Muscle of arm (tissue), 12 donors: ENCODE data around the gene TBX18. TPM values are rescaled to one million over a fixed set of nuclear protein-coding genes. Genes with fewer than 3 reads are reported as not detected.

Source experiments
- DNase-seq: peaks from one replicate; pipeline ENCODE4 v3.0.0-alpha.2; 2013
- polyA plus RNA-seq, 12 donors: library from polyadenylated mRNA; unstranded; fragments of 120-200 nt; gene quantifications; one replicate each; pipeline ENCODE4 v1.2.1, GENCODE V29; 2013; ENCODE audit not compliant: insufficient read length in 12 of 12

Gene TBX18
- polyA plus RNA-seq, 12 donors = 15.2 to 60.7 (median 24.2) TPM; not detected in 1

DNA sequence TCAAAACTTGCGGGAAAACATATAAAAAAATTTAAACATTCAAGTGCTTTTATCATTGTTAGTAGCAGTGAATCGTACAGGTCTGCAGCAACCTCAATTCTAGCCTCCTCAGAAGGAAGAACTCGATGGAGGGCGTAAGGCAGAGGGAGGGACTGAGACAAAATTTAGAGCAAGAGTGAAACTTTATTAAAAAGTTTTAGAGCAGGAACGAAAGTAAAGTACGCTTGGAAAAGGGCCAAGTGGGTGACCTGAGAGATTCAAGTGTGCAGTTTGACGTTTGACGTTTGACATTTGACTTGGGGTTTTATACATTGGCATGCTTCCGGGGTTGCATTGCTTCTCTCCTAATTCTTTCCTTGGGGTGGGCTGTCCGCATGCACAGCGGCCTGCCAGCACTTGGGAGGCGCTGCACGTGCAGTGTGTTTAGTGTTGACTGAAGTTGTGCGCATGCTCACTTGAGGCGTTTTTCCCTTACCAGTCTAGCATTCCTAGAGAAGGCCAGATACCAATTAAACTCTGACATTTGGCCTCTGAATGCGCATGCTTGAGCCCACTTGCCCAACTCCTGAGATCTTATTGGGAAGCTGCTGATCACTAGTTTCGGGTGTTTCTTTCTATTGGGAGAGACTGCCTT, 82.6 kb downstream of the TBX18 start:
- no peak for DNase-seq

GRCh38 chr6:84675651-84676050, 88.7 kb downstream of the TBX18 start:
- no peak for DNase-seq

DNA sequence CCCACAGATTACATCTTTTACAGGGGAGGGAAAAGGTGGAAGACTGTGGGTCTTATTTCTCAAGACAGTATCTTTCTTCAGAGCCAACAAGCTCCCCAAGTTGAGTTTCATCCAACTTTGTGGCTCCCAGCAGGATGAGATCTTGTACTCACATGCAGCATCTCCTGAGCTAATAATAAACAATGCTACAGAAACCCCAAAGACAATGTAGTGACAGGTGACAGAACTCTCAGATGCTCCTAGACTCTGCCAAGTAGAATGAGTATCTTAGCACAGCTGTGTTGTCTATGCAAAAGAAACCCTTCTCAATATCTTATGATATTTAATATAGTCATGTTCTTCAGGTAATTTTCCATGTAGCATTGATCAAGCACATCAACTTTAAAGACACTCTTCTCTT, 90.0 kb downstream of the TBX18 start:
- DNase-seq = no peak

GRCh38 chr6:84671183-84671582, 93.2 kb downstream of the TBX18 start:
- no peak for DNase-seq

- DNase-seq = no peak
These were observed 94.5 kb downstream of the TBX18 start for GRCh38 chr6:84669945-84670344.

GRCh38 chr6:84667252-84668213, 96.9 kb downstream of the TBX18 start:
- DNase-seq = no peak

DNA sequence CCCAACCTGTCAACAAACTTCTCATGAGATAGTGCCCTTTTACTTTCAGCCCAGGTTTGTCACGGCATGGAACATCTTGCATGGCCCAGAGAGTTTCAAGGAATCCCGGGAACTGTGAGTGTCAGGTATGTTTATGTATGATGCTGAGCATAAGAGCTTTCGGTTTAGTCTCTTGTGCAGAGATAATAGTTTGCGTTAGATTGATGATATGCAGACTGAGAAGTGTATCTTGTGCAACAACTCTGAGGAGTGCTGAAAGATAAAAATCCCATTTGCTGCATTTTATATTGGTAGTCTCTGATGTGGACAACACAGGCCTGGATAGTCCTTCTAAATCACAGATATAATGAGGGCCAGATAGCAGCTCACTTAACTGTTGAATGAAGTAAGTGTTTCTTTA, 99.0 kb downstream of the TBX18 start:
- DNase-seq = no peak

- no peak for DNase-seq
These were observed 100.5 kb downstream of the TBX18 start for GRCh38 chr6:84663866-84664265.

DNA sequence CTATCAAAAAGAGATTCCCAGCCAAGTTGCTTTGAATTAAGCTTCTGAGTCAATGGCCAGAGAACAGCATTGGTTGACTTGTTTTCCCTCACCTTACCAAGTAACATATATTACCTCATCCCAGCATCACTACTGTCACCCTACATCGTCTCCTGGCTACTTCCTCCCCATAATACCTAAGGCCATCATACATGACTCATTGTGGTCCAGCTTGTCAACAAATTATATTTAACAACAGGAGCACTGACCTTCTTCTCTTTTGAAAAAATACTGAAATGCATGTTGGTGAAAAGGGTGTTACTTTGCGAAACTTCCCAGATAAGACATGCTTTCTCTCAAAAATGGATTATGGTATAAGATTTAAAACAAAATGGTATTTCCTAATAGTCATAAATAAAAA, 106.9 kb downstream of the TBX18 start:
- DNase-seq = no peak

- DNase-seq = no peak
These were observed 107.4 kb downstream of the TBX18 start for GRCh38 chr6:84657025-84657424.

GRCh38 chr6:84653027-84653551, 111.3 kb downstream of the TBX18 start:
- DNase-seq = no peak

- DNase-seq = peak; percentile 28
These were observed 111.9 kb downstream of the TBX18 start for GRCh38 chr6:84652356-84653026.

DNA sequence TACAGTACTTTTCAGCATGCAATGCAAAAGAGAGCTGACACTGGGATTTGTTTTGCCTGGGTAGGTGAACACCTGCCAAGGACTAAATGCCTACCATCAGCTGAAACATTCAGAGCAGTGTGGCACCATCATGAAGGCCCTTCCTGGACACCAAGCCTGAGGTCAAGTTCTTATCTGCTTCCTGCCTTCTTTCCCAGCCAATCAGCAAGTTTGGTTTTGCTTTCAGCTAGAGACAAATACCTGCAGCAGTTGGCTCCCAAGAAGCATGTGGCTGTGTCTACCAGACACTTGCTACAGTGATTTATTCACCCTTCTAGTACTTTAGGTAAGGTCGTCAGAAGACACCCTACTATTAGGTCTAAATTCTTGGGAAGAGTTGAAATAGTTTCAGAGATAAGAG, 112.8 kb downstream of the TBX18 start:
- DNase-seq = no peak

DNA sequence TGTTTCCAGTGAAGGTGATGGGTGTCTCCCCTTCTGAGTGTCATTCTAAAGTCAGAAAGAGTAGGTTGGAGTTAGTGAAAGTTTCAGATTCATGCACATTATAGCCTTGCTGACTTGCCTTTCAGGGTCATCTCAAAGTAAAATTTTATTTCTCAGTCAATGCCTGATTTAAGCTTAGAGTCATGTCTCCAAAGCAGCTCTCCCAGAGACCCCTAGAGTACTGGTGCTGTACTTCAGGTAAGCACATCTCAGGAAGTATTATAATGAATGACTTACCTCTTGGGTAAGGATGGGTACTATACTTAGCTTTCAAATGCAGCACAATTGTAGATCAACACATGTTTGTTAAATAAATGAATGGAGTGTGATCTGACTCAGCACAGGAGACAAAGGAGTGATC, 116.0 kb downstream of the TBX18 start:
- DNase-seq = no peak

- DNase-seq = no peak
These were observed 118.7 kb downstream of the TBX18 start for GRCh38 chr6:84645563-84646266.

- no peak for DNase-seq
These were observed 119.4 kb downstream of the TBX18 start for GRCh38 chr6:84645000-84645399.

- DNase-seq = no peak
These were observed 120.6 kb downstream of the TBX18 start for GRCh38 chr6:84643778-84644177.

- DNase-seq = no peak
These were observed 123.3 kb downstream of the TBX18 start for GRCh38 chr6:84641076-84641475.

DNA sequence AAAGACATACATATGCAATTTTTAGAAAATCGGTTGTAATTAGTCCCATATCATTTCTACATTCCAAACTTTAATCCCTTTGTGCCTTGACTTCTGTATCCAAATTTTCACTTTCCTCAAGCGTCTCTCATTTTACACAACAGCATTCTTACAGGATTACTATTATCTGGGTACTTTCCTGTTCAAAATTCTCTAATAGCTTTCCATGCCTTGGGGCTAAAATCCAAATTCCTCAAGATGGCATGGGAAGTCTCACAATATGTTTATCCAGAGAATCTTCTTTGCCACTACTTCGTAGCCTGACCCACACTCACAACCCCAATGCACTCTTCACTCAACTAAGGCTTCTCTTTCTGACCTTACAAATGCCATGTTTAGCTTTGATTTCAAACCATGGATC, 125.0 kb downstream of the TBX18 start:
- DNase-seq = no peak

DNA sequence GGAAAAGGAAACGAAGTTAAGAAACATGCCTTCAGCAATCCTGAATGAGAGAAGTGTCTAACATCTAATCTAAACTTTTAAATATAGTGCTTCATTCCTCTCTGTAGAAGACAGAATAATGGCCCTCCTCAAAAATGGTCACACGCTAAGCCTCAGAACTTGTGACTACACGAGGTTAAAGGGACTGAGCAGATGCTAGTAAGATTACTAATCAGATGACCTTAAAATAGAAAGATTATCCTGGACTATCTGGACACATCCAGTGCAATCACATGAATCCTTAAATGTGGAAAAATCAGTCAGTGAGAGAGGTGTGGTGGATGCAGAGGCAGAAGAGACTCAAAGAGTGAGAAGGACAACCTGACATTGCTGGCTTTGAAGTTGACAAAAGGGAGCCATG, 126.1 kb downstream of the TBX18 start:
- DNase-seq = no peak
